22Rv1 (cell line): ENCODE results near the gene COMT.
"Not testable (repeated sequence)": the region's sequence is repeated elsewhere in the genome, so short reads cannot be mapped to it uniquely, and the experiment has no call there.

Experiments used
- ZFX ChIP-seq: fragments of 450-650 bp; IDR thresholded peaks from 2 replicates; pipeline ENCODE4 v1.6.1; 2017; ENCODE audit warnings: antibody characterized with exemption, borderline replicate concordance
- TF ChIP-seq, protein P1 (sequence below): fragments of 450-650 bp; IDR thresholded peaks from 2 replicates; pipeline ENCODE4 v1.5.1; 2017; ENCODE audit warnings: mild to moderate bottlenecking

DNA sequence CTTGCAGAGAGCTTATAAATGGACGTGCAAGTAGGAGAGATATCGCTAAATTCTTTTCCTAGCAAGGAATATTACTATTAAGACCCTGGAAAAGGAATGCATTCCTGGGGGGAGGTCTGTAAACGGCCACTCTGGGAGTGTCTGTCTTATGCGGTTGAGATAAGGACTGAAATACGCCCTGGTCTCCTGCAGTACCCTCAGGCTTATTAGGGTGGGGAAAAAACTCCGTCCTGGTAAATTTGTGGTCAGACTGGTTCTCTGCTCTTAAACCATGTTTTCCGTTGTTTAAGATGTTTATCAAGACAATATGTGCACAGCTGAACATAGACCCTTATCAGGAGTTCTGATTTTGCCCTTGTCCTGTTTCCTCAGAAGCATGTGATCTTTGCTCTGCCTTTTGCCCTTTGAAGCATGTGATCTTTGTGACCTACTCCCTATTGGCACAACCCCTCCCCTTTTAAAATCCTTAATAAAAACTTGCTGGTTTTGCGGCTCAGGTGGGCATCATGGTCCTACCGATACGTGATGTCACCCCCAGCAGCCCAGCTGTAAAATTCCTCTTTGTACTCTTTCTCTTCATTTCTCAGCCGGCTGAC lies 6.4 kb upstream of the COMT start:
- TF ChIP-seq, protein P1, sequence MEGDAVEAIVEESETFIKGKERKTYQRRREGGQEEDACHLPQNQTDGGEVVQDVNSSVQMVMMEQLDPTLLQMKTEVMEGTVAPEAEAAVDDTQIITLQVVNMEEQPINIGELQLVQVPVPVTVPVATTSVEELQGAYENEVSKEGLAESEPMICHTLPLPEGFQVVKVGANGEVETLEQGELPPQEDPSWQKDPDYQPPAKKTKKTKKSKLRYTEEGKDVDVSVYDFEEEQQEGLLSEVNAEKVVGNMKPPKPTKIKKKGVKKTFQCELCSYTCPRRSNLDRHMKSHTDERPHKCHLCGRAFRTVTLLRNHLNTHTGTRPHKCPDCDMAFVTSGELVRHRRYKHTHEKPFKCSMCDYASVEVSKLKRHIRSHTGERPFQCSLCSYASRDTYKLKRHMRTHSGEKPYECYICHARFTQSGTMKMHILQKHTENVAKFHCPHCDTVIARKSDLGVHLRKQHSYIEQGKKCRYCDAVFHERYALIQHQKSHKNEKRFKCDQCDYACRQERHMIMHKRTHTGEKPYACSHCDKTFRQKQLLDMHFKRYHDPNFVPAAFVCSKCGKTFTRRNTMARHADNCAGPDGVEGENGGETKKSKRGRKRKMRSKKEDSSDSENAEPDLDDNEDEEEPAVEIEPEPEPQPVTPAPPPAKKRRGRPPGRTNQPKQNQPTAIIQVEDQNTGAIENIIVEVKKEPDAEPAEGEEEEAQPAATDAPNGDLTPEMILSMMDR: not testable (repeated sequence)
- TF ChIP-seq ZFX: not testable (repeated sequence)
